WTC11 (cell line): ENCODE results near the gene ROBO1. TPM values are rescaled to one million over a fixed set of nuclear protein-coding genes. Genes with fewer than 3 reads are reported as not detected.

Experiments
- ATAC-seq: fragments of 200-7000 bp; cut with Tn5 transposase; 2 replicates; pipeline ENCODE4 v1.10.0; 2021; ENCODE audit warnings: mild to moderate bottlenecking, moderate library complexity
- CTCF ChIA-PET: fragments of 300-600 bp; sonication (Branson Sonifier 250); formaldehyde crosslinking; loops from one replicate; lab custom pipeline; 2021; ENCODE audit warnings: antibody characterized with exemption; lab: Charles Lee
- POLR2A ChIA-PET: fragments of 350-600 bp; sonication (Branson Sonifier 250); formaldehyde crosslinking; loops from one replicate; lab custom pipeline; 2021; ENCODE audit warnings: antibody characterized with exemption; lab: Charles Lee
- DNase-seq: peaks from one replicate; pipeline ENCODE4 v3.0.0; 2021; ENCODE audit warnings: low spot score
- H3K27ac Mint-ChIP-seq: 2 replicates; pipeline ENCODE4 v1.8.0; 2021; ENCODE audit warnings: mixed read lengths
- H3K27me3 Mint-ChIP-seq: 2 replicates; pipeline ENCODE4 v1.8.0; 2021; ENCODE audit warnings: low read depth, mild to moderate bottlenecking, moderate library complexity, mixed read lengths
- H3K36me3 Mint-ChIP-seq: 2 replicates; pipeline ENCODE4 v1.8.0; 2021; ENCODE audit warnings: mixed read lengths
- H3K4me1 Mint-ChIP-seq: 2 replicates; pipeline ENCODE4 v1.8.0; 2022; ENCODE audit warnings: mixed read lengths
- H3K4me3 Mint-ChIP-seq: 2 replicates; pipeline ENCODE4 v1.8.0; 2021; ENCODE audit warnings: mild to moderate bottlenecking, moderate library complexity, mixed read lengths
- H3K9me3 Mint-ChIP-seq: 2 replicates; pipeline ENCODE4 v1.8.0; 2021; ENCODE audit warnings: mixed read lengths
- ATF1 ChIP-seq: sonication (generic); formaldehyde crosslinking; IDR thresholded peaks from 2 replicates; pipeline ENCODE4 v1.8.1; 2023; ENCODE audit warnings: mild to moderate bottlenecking, moderate library complexity, missing genetic modification reagents
- E2F4 ChIP-seq: sonication (generic); formaldehyde crosslinking; IDR thresholded peaks from 2 replicates; pipeline ENCODE4 v1.8.1; 2022; ENCODE audit warnings: low read depth, mild to moderate bottlenecking, moderate library complexity, missing genetic modification reagents, borderline replicate concordance
- EMX1 ChIP-seq: fragments of 250-450 bp; sonication (Bioruptor Pico); IDR thresholded peaks from 2 replicates; pipeline ENCODE4 v1.8.0; 2021; ENCODE audit warnings: mild to moderate bottlenecking
- FOXK1 ChIP-seq: sonication (generic); formaldehyde crosslinking; IDR thresholded peaks from 2 replicates; pipeline ENCODE4 v1.8.0; 2022; ENCODE audit warnings: mild to moderate bottlenecking, moderate library complexity, missing genetic modification reagents
- GRHL2 ChIP-seq: fragments of 250-450 bp; sonication (Bioruptor Pico); IDR thresholded peaks from 2 replicates; pipeline ENCODE4 v1.8.0; 2022; ENCODE audit warnings: mild to moderate bottlenecking, moderate library complexity; ENCODE audit not compliant: insufficient replicate concordance, severe bottlenecking
- HMGA2 ChIP-seq: fragments of 250-450 bp; sonication (Bioruptor Pico); IDR thresholded peaks from 2 replicates; pipeline ENCODE4 v1.4.0; 2021; ENCODE audit warnings: mild to moderate bottlenecking, moderate library complexity
- MXD4 ChIP-seq: fragments of 250-450 bp; sonication (Bioruptor Pico); IDR thresholded peaks from 2 replicates; pipeline ENCODE4 v1.8.0; 2021; ENCODE audit warnings: mild to moderate bottlenecking, moderate library complexity, borderline replicate concordance
- NFATC4 ChIP-seq: fragments of 250-450 bp; sonication (Bioruptor Pico); IDR thresholded peaks from 2 replicates; pipeline ENCODE4 v1.9.0; 2021; ENCODE audit warnings: mild to moderate bottlenecking
- RELA ChIP-seq: sonication (generic); formaldehyde crosslinking; IDR thresholded peaks from 2 replicates; pipeline ENCODE4 v1.8.1; 2022; ENCODE audit warnings: missing genetic modification reagents, mild to moderate bottlenecking, borderline replicate concordance
- ZNF232 ChIP-seq: sonication (generic); formaldehyde crosslinking; IDR thresholded peaks from 2 replicates; pipeline ENCODE4 v1.8.0; 2022; ENCODE audit warnings: mild to moderate bottlenecking, missing genetic modification reagents
- ZNF423 ChIP-seq: fragments of 250-450 bp; sonication (Bioruptor Pico); IDR thresholded peaks from 2 replicates; pipeline ENCODE4 v2.1.2; 2022; ENCODE audit warnings: mild to moderate bottlenecking, moderate library complexity
- ZNF532 ChIP-seq: fragments of 250-450 bp; sonication (Bioruptor Pico); IDR thresholded peaks from 2 replicates; pipeline ENCODE4 v1.9.0; 2021; ENCODE audit warnings: mild to moderate bottlenecking, borderline replicate concordance
- ZNF671 ChIP-seq: fragments of 250-450 bp; sonication (Bioruptor Pico); IDR thresholded peaks from 2 replicates; pipeline ENCODE4 v1.8.0; 2021; ENCODE audit warnings: mild to moderate bottlenecking
- total RNA-seq: library from RNA; stranded (reverse); gene quantifications from 3 replicates; pipeline ENCODE4 v1.2.3, GENCODE V29; 2021
- TF ChIP-seq, protein P1 (sequence below): sonication (generic); formaldehyde crosslinking; IDR thresholded peaks from 2 replicates; pipeline ENCODE4 v1.8.1; 2023; ENCODE audit warnings: mild to moderate bottlenecking, missing genetic modification reagents
- TF ChIP-seq, protein P2 (sequence below): sonication (generic); formaldehyde crosslinking; IDR thresholded peaks from 2 replicates; pipeline ENCODE4 v1.8.0; 2023; ENCODE audit warnings: missing genetic modification reagents
- TF ChIP-seq, protein P3 (sequence below): sonication (generic); formaldehyde crosslinking; IDR thresholded peaks from 2 replicates; pipeline ENCODE4 v1.8.0; 2022; ENCODE audit warnings: missing genetic modification reagents
- TF ChIP-seq, protein P4 (sequence below): fragments of 200-600 bp; IDR thresholded peaks from 2 replicates; pipeline ENCODE4 v1.8.0; 2022; ENCODE audit warnings: antibody characterized with exemption

The ROBO1 gene
- total RNA-seq, 1 experiment from 2014 or later: 90.9 TPM

- H3K36me3 Mint-ChIP-seq: no peaks in the 10 kb centered on the region
These were observed 83.8 kb downstream of the ROBO1 start for GRCh38 chr3:79684041-79684440.

GRCh38 chr3:79672731-79673130 lies 95.1 kb downstream of the ROBO1 start:
- ATAC-seq: no peak
- no peaks in the 10 kb centered on the region for H3K9me3 Mint-ChIP-seq

More at GRCh38 chr3:79684041-79684440, 83.8 kb downstream of the ROBO1 start:
- DNase-seq (no peak), ATAC-seq (no peak)
- H3K4me3 Mint-ChIP-seq: no peak overlapping the region
- H3K9me3 Mint-ChIP-seq: no peaks in the 10 kb centered on the region
- H3K27me3 Mint-ChIP-seq: no peaks in the 10 kb centered on the region
- H3K4me1 Mint-ChIP-seq: no peaks in the 10 kb centered on the region
- TF ChIP-seq ZNF532 (CRISPR knock-in tag) (no peak), RELA (CRISPR knock-in tag) (no peak), FOXK1 (CRISPR knock-in tag) (no peak), HMGA2 (CRISPR knock-in tag) (no peak), MXD4 (CRISPR knock-in tag) (no peak), ATF1 (CRISPR knock-in tag) (no peak), E2F4 (CRISPR knock-in tag) (no peak)
- TF ChIP-seq, protein P1, sequence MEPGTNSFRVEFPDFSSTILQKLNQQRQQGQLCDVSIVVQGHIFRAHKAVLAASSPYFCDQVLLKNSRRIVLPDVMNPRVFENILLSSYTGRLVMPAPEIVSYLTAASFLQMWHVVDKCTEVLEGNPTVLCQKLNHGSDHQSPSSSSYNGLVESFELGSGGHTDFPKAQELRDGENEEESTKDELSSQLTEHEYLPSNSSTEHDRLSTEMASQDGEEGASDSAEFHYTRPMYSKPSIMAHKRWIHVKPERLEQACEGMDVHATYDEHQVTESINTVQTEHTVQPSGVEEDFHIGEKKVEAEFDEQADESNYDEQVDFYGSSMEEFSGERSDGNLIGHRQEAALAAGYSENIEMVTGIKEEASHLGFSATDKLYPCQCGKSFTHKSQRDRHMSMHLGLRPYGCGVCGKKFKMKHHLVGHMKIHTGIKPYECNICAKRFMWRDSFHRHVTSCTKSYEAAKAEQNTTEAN (CRISPR knock-in tag): no peak
- no peak overlapping the region for H3K27ac Mint-ChIP-seq
- CTCF ChIA-PET: no interaction called here
- POLR2A ChIA-PET: no interaction called here

More at GRCh38 chr3:79672731-79673130, 95.1 kb downstream of the ROBO1 start:
- H3K4me1 Mint-ChIP-seq: 0 out of 2 replicates have a peak, but pooled peaks cover 6% of the 10 kb centered on the region
- H3K4me3 Mint-ChIP-seq: no peak overlapping the region
- POLR2A ChIA-PET: interaction anchor here (0.5 kb wide), 1 partner anchor 554 kb away, joined by 3 read pairs; no protein-coding TSS in a partner anchor
- TF ChIP-seq ZNF232 (no peak), GRHL2 (CRISPR knock-in tag) (no peak), ZNF671 (CRISPR knock-in tag) (no peak), NFATC4 (no peak), EMX1 (CRISPR knock-in tag) (no peak), FOXK1 (CRISPR knock-in tag) (no peak), ZNF423 (CRISPR knock-in tag) (no peak)
- TF ChIP-seq, protein P2, sequence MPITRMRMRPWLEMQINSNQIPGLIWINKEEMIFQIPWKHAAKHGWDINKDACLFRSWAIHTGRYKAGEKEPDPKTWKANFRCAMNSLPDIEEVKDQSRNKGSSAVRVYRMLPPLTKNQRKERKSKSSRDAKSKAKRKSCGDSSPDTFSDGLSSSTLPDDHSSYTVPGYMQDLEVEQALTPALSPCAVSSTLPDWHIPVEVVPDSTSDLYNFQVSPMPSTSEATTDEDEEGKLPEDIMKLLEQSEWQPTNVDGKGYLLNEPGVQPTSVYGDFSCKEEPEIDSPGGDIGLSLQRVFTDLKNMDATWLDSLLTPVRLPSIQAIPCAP (CRISPR knock-in tag): no peak
- TF ChIP-seq, protein P3, sequence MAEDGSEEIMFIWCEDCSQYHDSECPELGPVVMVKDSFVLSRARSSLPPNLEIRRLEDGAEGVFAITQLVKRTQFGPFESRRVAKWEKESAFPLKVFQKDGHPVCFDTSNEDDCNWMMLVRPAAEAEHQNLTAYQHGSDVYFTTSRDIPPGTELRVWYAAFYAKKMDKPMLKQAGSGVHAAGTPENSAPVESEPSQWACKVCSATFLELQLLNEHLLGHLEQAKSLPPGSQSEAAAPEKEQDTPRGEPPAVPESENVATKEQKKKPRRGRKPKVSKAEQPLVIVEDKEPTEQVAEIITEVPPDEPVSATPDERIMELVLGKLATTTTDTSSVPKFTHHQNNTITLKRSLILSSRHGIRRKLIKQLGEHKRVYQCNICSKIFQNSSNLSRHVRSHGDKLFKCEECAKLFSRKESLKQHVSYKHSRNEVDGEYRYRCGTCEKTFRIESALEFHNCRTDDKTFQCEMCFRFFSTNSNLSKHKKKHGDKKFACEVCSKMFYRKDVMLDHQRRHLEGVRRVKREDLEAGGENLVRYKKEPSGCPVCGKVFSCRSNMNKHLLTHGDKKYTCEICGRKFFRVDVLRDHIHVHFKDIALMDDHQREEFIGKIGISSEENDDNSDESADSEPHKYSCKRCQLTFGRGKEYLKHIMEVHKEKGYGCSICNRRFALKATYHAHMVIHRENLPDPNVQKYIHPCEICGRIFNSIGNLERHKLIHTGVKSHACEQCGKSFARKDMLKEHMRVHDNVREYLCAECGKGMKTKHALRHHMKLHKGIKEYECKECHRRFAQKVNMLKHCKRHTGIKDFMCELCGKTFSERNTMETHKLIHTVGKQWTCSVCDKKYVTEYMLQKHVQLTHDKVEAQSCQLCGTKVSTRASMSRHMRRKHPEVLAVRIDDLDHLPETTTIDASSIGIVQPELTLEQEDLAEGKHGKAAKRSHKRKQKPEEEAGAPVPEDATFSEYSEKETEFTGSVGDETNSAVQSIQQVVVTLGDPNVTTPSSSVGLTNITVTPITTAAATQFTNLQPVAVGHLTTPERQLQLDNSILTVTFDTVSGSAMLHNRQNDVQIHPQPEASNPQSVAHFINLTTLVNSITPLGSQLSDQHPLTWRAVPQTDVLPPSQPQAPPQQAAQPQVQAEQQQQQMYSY (CRISPR knock-in tag): no peak
- TF ChIP-seq, protein P4, sequence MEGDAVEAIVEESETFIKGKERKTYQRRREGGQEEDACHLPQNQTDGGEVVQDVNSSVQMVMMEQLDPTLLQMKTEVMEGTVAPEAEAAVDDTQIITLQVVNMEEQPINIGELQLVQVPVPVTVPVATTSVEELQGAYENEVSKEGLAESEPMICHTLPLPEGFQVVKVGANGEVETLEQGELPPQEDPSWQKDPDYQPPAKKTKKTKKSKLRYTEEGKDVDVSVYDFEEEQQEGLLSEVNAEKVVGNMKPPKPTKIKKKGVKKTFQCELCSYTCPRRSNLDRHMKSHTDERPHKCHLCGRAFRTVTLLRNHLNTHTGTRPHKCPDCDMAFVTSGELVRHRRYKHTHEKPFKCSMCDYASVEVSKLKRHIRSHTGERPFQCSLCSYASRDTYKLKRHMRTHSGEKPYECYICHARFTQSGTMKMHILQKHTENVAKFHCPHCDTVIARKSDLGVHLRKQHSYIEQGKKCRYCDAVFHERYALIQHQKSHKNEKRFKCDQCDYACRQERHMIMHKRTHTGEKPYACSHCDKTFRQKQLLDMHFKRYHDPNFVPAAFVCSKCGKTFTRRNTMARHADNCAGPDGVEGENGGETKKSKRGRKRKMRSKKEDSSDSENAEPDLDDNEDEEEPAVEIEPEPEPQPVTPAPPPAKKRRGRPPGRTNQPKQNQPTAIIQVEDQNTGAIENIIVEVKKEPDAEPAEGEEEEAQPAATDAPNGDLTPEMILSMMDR: no peak
- TF ChIP-seq, all 79 proteins: peak for 0
- DNase-seq: no peak
- Mint-ChIP-seq H3K36me3 (no peaks in the 10 kb centered on the region), H3K27ac (no peak overlapping the region), H3K27me3 (no peaks in the 10 kb centered on the region)
- CTCF ChIA-PET: no interaction called here
